WI38 (cell line): Measurements from ENCODE around the gene USPL1.

Experiments used
- H3K4me3 ChIP-seq: 2 replicates; pipeline ENCODE4 v1.5.1; 2011; ENCODE audit warnings: low read depth, mild to moderate bottlenecking, control low read depth, low read length
- TF ChIP-seq, protein P1 (sequence below): IDR thresholded peaks from 2 replicates; pipeline ENCODE4 v1.5.1; 2012; ENCODE audit warnings: low read depth, mild to moderate bottlenecking, control low read depth, low read length

Gene USPL1

DNA sequence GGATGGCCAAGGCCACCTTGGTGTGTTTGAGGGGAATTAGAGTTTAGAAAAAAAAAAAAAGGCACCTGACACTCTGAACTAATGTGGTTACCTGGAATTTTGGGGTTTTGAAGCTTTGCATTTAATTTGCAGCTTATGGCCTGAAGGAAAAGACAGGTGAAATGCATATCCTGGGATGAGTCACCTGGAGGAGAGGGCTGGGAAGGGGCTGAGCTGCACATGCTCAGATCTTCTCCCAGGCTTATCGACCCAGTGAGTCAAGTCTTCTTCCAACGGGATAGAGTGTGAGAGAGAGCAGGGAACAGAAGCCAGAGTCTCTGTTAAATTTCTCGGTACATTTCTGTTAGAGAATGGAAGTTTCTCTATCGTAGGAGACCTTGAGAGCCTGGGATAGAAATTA, 88.0 kb downstream of the USPL1 start:
- TF ChIP-seq, protein P1, sequence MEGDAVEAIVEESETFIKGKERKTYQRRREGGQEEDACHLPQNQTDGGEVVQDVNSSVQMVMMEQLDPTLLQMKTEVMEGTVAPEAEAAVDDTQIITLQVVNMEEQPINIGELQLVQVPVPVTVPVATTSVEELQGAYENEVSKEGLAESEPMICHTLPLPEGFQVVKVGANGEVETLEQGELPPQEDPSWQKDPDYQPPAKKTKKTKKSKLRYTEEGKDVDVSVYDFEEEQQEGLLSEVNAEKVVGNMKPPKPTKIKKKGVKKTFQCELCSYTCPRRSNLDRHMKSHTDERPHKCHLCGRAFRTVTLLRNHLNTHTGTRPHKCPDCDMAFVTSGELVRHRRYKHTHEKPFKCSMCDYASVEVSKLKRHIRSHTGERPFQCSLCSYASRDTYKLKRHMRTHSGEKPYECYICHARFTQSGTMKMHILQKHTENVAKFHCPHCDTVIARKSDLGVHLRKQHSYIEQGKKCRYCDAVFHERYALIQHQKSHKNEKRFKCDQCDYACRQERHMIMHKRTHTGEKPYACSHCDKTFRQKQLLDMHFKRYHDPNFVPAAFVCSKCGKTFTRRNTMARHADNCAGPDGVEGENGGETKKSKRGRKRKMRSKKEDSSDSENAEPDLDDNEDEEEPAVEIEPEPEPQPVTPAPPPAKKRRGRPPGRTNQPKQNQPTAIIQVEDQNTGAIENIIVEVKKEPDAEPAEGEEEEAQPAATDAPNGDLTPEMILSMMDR, result no peak
- no peak overlapping the region for H3K4me3 ChIP-seq

DNA sequence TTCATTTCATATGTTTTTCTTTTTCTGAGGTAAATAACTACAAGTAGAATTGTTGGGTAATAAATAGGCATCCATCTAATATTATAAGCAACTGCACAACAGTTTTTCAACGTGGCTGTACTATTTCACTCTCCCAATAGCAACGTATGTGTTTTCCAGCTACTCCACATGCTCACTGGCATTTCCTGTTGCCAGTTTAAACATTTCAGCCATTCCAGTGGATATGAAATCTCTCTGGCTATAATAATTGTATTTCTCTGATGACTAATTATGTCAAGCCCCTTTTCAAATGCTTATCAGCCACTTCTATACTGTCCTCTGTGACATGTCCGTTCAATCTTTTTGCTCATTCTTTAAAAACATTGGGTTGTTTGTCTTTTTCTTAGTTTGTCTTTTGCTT, 90.8 kb downstream of the USPL1 start:
- no peak overlapping the region for H3K4me3 ChIP-seq
- TF ChIP-seq, protein P1, result no peak
